ENCODE measurements around the gene CYP4V2. TPM values are rescaled to one million over a fixed set of nuclear protein-coding genes. Genes with fewer than 3 reads are reported as not detected.

The CYP4V2 gene
- polyA plus RNA-seq, 6 donors from 2014 or later, result 10.2 to 16.2 (median 14.0) TPM

- Mint-ChIP-seq H3K4me3 (peak overlapping the region in 1 of 8 donors; percentile 34), H3K27me3 (no peaks in the 10 kb centered on the region), H3K9me3 (no peaks in the 10 kb centered on the region), H3K4me1 (peaks cover 4 to 10% (median 9%) of the 10 kb centered on the region in 3 donors), H3K36me3 (peaks cover 16 to 19% of the 10 kb centered on the region in 2 donors), H3K27ac (peak overlapping the region in 2 of 6 donors; percentile 27 to 79)
- no peak for ATAC-seq (ENCODE audit: low read depth in 2 of 2)
- DNase-seq, result no peak
Measured at GRCh38 chr4:186196063-186196462, 4.7 kb downstream of the CYP4V2 start.

- peaks cover 14 to 16% of the 10 kb centered on the region in 2 donors for H3K36me3 Mint-ChIP-seq
- ATAC-seq (ENCODE audit: low read depth in 2 of 2), result no peak
- H3K4me1 Mint-ChIP-seq, result peaks cover 12 to 24% (median 14%) of the 10 kb centered on the region in 3 donors
- H3K27me3 Mint-ChIP-seq, result no peaks in the 10 kb centered on the region
- DNase-seq, result no peak
- H3K27ac Mint-ChIP-seq, result peak overlapping the region in 1 of 6 donors; percentile 81
- peaks cover 0 to 9% (median 0%) of the 10 kb centered on the region in 7 donors for H3K9me3 Mint-ChIP-seq
- H3K4me3 Mint-ChIP-seq, result no peak overlapping the region
Measured at GRCh38 chr4:186200516-186200915, 9.1 kb downstream of the CYP4V2 start.

GRCh38 chr4:186201010-186201409 is 9.6 kb downstream of the CYP4V2 start:
- Mint-ChIP-seq H3K4me1 (peaks cover 12 to 26% (median 14%) of the 10 kb centered on the region in 3 donors), H3K9me3 (peaks cover 0 to 9% (median 0%) of the 10 kb centered on the region in 7 donors), H3K36me3 (peaks cover 9 to 13% of the 10 kb centered on the region in 2 donors), H3K27ac (peak overlapping the region in 1 of 6 donors; percentile 83), H3K4me3 (no peak overlapping the region), H3K27me3 (no peaks in the 10 kb centered on the region)
- DNase-seq (no peak), ATAC-seq (ENCODE audit: low read depth in 2 of 2) (no peak)

- peaks cover 12 to 28% (median 14%) of the 10 kb centered on the region in 3 donors for H3K4me1 Mint-ChIP-seq
- peak overlapping the region in 5 of 8 donors; percentile 5 to 64 (median 30) for H3K4me3 Mint-ChIP-seq
- H3K27ac Mint-ChIP-seq, result peak overlapping the region in 5 of 6 donors; percentile 24 to 83 (median 67)
Measured at GRCh38 chr4:186201535-186202230, 10.3 kb downstream of the CYP4V2 start.

GRCh38 chr4:186202490-186203140 is 11.2 kb downstream of the CYP4V2 start:
- ATAC-seq (ENCODE audit: low read depth in 2 of 2), result no peak
- Mint-ChIP-seq H3K9me3 (peaks cover 0 to 9% (median 0%) of the 10 kb centered on the region in 7 donors), H3K36me3 (peaks cover 0 to 4% of the 10 kb centered on the region in 2 donors), H3K4me3 (peak overlapping the region in 1 of 8 donors; percentile 74), H3K27me3 (no peaks in the 10 kb centered on the region), H3K4me1 (peaks cover 12 to 28% (median 14%) of the 10 kb centered on the region in 3 donors), H3K27ac (peak overlapping the region in 1 of 6 donors; percentile 83)
- no peak for DNase-seq

More at GRCh38 chr4:186201535-186202230, 10.3 kb downstream of the CYP4V2 start:
- peaks cover 0 to 9% (median 0%) of the 10 kb centered on the region in 7 donors for H3K9me3 Mint-ChIP-seq
- H3K27me3 Mint-ChIP-seq, result no peaks in the 10 kb centered on the region
- ATAC-seq (ENCODE audit: low read depth in 2 of 2), result peak; percentile 76 to 100
- peaks cover 7 to 10% of the 10 kb centered on the region in 2 donors for H3K36me3 Mint-ChIP-seq
- DNase-seq, result peak; percentile 50

GRCh38 chr4:186203406-186203805 is 12.0 kb downstream of the CYP4V2 start:
- H3K4me1 Mint-ChIP-seq, result peaks cover 12 to 28% (median 14%) of the 10 kb centered on the region in 3 donors
- peak overlapping the region in 4 of 8 donors; percentile 10 to 79 (median 61) for H3K4me3 Mint-ChIP-seq
- no peak for DNase-seq
- H3K27me3 Mint-ChIP-seq, result no peaks in the 10 kb centered on the region
- H3K36me3 Mint-ChIP-seq, result peaks cover 0 to 4% of the 10 kb centered on the region in 2 donors
- peak overlapping the region in 3 of 6 donors; percentile 79 to 83 (median 82) for H3K27ac Mint-ChIP-seq
- peaks cover 0 to 9% (median 0%) of the 10 kb centered on the region in 7 donors for H3K9me3 Mint-ChIP-seq
- peak in 1 of 2 donors; percentile 13 for ATAC-seq (ENCODE audit: low read depth in 2 of 2)

- Mint-ChIP-seq H3K27me3 (no peaks in the 10 kb centered on the region), H3K9me3 (peaks cover 0 to 14% (median 3%) of the 10 kb centered on the region in 7 donors), H3K27ac (peak overlapping the region in 4 of 6 donors; percentile 22 to 89 (median 81)), H3K4me1 (peaks cover 12 to 28% (median 14%) of the 10 kb centered on the region in 3 donors), H3K4me3 (peak overlapping the region in 7 of 8 donors; percentile 10 to 87 (median 51)), H3K36me3 (peaks cover 7 to 10% of the 10 kb centered on the region in 2 donors)
- DNase-seq, result peak; percentile 71
- peak in 1 of 2 donors; percentile 71 for ATAC-seq (ENCODE audit: low read depth in 2 of 2)
Measured at GRCh38 chr4:186204103-186204559, 12.8 kb downstream of the CYP4V2 start.

- H3K4me1 Mint-ChIP-seq, result peaks cover 12 to 28% (median 14%) of the 10 kb centered on the region in 3 donors
- DNase-seq, result peak; percentile 30
Measured at GRCh38 chr4:186204686-186205085, 13.3 kb downstream of the CYP4V2 start.

GRCh38 chr4:186205156-186205555 is 13.8 kb downstream of the CYP4V2 start:
- no peak for ATAC-seq (ENCODE audit: low read depth in 2 of 2)
- Mint-ChIP-seq H3K27ac (peak overlapping the region in 2 of 6 donors; percentile 21 to 83), H3K36me3 (peaks cover 17 to 21% of the 10 kb centered on the region in 2 donors), H3K27me3 (no peaks in the 10 kb centered on the region), H3K9me3 (peaks cover 2 to 14% (median 6%) of the 10 kb centered on the region in 7 donors), H3K4me1 (peaks cover 12 to 28% (median 14%) of the 10 kb centered on the region in 3 donors), H3K4me3 (peak overlapping the region in 1 of 8 donors; percentile 74)
- DNase-seq, result no peak

More at GRCh38 chr4:186204686-186205085, 13.3 kb downstream of the CYP4V2 start:
- peak in 1 of 2 donors; percentile 10 for ATAC-seq (ENCODE audit: low read depth in 2 of 2)
- Mint-ChIP-seq H3K4me3 (peak overlapping the region in 5 of 8 donors; percentile 10 to 87 (median 74)), H3K9me3 (peaks cover 2 to 14% (median 6%) of the 10 kb centered on the region in 7 donors), H3K27me3 (no peaks in the 10 kb centered on the region), H3K36me3 (peaks cover 13 to 16% of the 10 kb centered on the region in 2 donors), H3K27ac (peak overlapping the region in 4 of 6 donors; percentile 22 to 83 (median 66))

GRCh38 chr4:186216465-186217024 is 25.2 kb downstream of the CYP4V2 start:
- no peaks in the 10 kb centered on the region for H3K36me3 Mint-ChIP-seq
- peaks cover 0 to 2% (median 0%) of the 10 kb centered on the region in 7 donors for H3K9me3 Mint-ChIP-seq
- no peaks in the 10 kb centered on the region for H3K4me1 Mint-ChIP-seq
- H3K4me3 Mint-ChIP-seq, result no peak overlapping the region
- H3K27me3 Mint-ChIP-seq, result peaks cover 0 to 39% (median 10%) of the 10 kb centered on the region in 3 donors
- H3K27ac Mint-ChIP-seq, result peak overlapping the region in 1 of 6 donors; percentile 93
- no peak for ATAC-seq (ENCODE audit: low read depth in 2 of 2)
- no peak for DNase-seq

GRCh38 chr4:186217733-186218293 is 26.4 kb downstream of the CYP4V2 start:
- H3K9me3 Mint-ChIP-seq, result peaks cover 0 to 8% (median 2%) of the 10 kb centered on the region in 7 donors
- peaks cover under 1 to 2% of the 10 kb centered on the region in 2 donors for H3K36me3 Mint-ChIP-seq
- H3K4me3 Mint-ChIP-seq, result no peak overlapping the region
- DNase-seq (no peak), ATAC-seq (ENCODE audit: low read depth in 2 of 2) (no peak)
- H3K27ac Mint-ChIP-seq, result no peak overlapping the region
- peaks cover 0 to 47% (median 18%) of the 10 kb centered on the region in 3 donors for H3K27me3 Mint-ChIP-seq
- no peaks in the 10 kb centered on the region for H3K4me1 Mint-ChIP-seq

- peaks cover 16 to 28% of the 10 kb centered on the region in 2 donors for H3K36me3 Mint-ChIP-seq
- DNase-seq (no peak), ATAC-seq (ENCODE audit: low read depth in 2 of 2) (no peak)
- no peak overlapping the region for H3K4me3 Mint-ChIP-seq
- H3K27me3 Mint-ChIP-seq, result peaks cover 0 to 47% (median 31%) of the 10 kb centered on the region in 3 donors
- peaks cover 17 to 40% (median 27%) of the 10 kb centered on the region in 7 donors for H3K9me3 Mint-ChIP-seq
- H3K27ac Mint-ChIP-seq, result no peak overlapping the region
- H3K4me1 Mint-ChIP-seq, result no peaks in the 10 kb centered on the region
Measured at GRCh38 chr4:186221624-186222023, 30.3 kb downstream of the CYP4V2 start.
